Measurements from ENCODE around the gene ADGRG6. TPM values are rescaled to one million over a fixed set of nuclear protein-coding genes. Genes with fewer than 3 reads are reported as not detected.

ADGRG6 gene
- total and polyA plus RNA-seq, 9 of the 15 experiments (the other 6 are each of a cell fraction or from before 2014, with no cell fraction given), result under 0.01 to 0.11 (median 0.05) TPM; not detected in 5

- TF ChIP-seq HOMEZ (CRISPR knock-in tag; IDR thresholded peaks at IDR 0.05) (no peak), THRA (IDR thresholded peaks at IDR 0.05) (no peak), BRD9 (IDR thresholded peaks at IDR 0.05; ENCODE audit: low read depth, partially characterized antibody) (no peak), SRSF7 (optimal IDR thresholded peaks at IDR 0.05; ENCODE audit: low read depth, low read length) (no peak)
Observed at GRCh38 chr6:142458836-142459235, 157.0 kb downstream of the ADGRG6 start (continued).

GRCh38 chr6:142459271-142459670 lies 157.5 kb downstream of the ADGRG6 start:
- no peaks in the 10 kb centered on the region for H3K4me1 ChIP-seq (replicated peaks in 1 of 2; ENCODE audit: control insufficient read depth in 2 of 2, insufficient read depth in 2 of 2, low read length in 2 of 2)
- H3K9me1 ChIP-seq (ENCODE audit: control insufficient read depth, insufficient read depth, low read length), result no peaks in the 10 kb centered on the region
- in situ Hi-C loops (cut with MboI), result no loop called here
- CTCF ChIA-PET (ENCODE audit: low intra/inter-chr PET ratio), result no interaction called here
- no peak overlapping the region for H3K4me2 ChIP-seq (ENCODE audit: insufficient read depth, low read length)
- no peaks in the 10 kb centered on the region for H3K36me3 ChIP-seq (ENCODE audit: control insufficient read depth, insufficient read depth, low read length)
- ATAC-seq, result no peak
- H2AFZ ChIP-seq (ENCODE audit: low read depth, low read length), result no peak overlapping the region
- no peaks in the 10 kb centered on the region for H3K9me3 ChIP-seq (replicated peaks; ENCODE audit: control insufficient read depth, insufficient read depth, low read depth, low read length)
- intact Hi-C loops (cut with micrococcal nuclease), result no loop called here
- no peak overlapping the region for H3K27ac ChIP-seq (ENCODE audit: extremely low read depth, low read depth, low read length)
- no peak overlapping the region for H3K4me3 ChIP-seq
- POLR2A ChIA-PET, result no interaction called here
- no peak for FAIRE-seq
- H3K27me3 ChIP-seq (ENCODE audit: control insufficient read depth in 2 of 2, insufficient read depth in 2 of 2, low read length in 2 of 2), result no peaks in the 10 kb centered on the region
- DNase-seq (ENCODE audit: extremely low read depth in 1 of 4, low spot score in 3 of 4), result no peak
- no peaks in the 10 kb centered on the region for H3K79me2 ChIP-seq (ENCODE audit: control insufficient read depth, insufficient read depth, low read length)
- H3K9ac ChIP-seq (ENCODE audit: insufficient read depth in 1 of 2, low read depth in 2 of 2, low read length in 2 of 2), result no peak overlapping the region
- 22% methylated on average over 1 of the region's 1 CpG for WGBS (ENCODE audit: insufficient coverage, low coverage, missing lambda C conversion rate)
- BruUV-seq (replicated peaks), result no TSS peak
- H4K20me1 ChIP-seq (replicated peaks; ENCODE audit: control insufficient read depth, insufficient read depth, low read length), result no peaks in the 10 kb centered on the region
- TF ChIP-seq ZNF551 (CRISPR knock-in tag; IDR thresholded peaks at IDR 0.05) (no peak), ZMIZ1 (IDR thresholded peaks at IDR 0.05; ENCODE audit: low read depth in 2 of 2, low read length in 2 of 2) (no peak), FIP1L1 (IDR thresholded peaks at IDR 0.05; ENCODE audit: low read depth, low read length, poor library complexity, severe bottlenecking) (no peak), SIX5 (IDR thresholded peaks at IDR 0.05; ENCODE audit: borderline replicate concordance in 1 of 2, insufficient read depth in 1 of 2, low read depth in 1 of 2, low read length in 2 of 2) (no peak), CHD1 (IDR thresholded peaks at IDR 0.05; ENCODE audit: low read length) (no peak), NELFE (IDR thresholded peaks at IDR 0.05; ENCODE audit: insufficient read depth, insufficient read length) (no peak), ZNF830 (CRISPR knock-in tag; IDR thresholded peaks at IDR 0.05) (no peak), BACH1 (tag; IDR thresholded peaks at IDR 0.05) (no peak), ZFP30 (CRISPR knock-in tag; IDR thresholded peaks at IDR 0.05; ENCODE audit: borderline replicate concordance) (no peak), ZBTB43 (CRISPR knock-in tag; IDR thresholded peaks at IDR 0.05) (no peak)
